GM13976 (cell line): ENCODE data around the gene ATXN1.

ENCODE experiments used
- DNase-seq: peaks from one replicate; pipeline ENCODE4 v3.0.0; 2012; ENCODE audit warnings: low spot score
- in situ Hi-C: fragments of 300-500 bp; cut with MboI; formaldehyde crosslinking; loops from one replicate; pipeline ENCODE4 v1.12.0; 2022; ENCODE audit warnings: low sequenced_read_pairs, mixed read lengths, inconsistent platforms; ENCODE audit not compliant: unreplicated experiment
- TF ChIP-seq, protein P1 (sequence below): IDR thresholded peaks from 2 replicates; pipeline ENCODE4 v1.5.1; 2012; ENCODE audit warnings: borderline replicate concordance, mild to moderate bottlenecking; ENCODE audit not compliant: insufficient read depth; ENCODE audit errors: extremely low read depth, missing control alignments, control extremely low read depth

Gene ATXN1

GRCh38 chr6:16285467-16286150, 475.7 kb downstream of the ATXN1 start:
- DNase-seq: no peak

DNA sequence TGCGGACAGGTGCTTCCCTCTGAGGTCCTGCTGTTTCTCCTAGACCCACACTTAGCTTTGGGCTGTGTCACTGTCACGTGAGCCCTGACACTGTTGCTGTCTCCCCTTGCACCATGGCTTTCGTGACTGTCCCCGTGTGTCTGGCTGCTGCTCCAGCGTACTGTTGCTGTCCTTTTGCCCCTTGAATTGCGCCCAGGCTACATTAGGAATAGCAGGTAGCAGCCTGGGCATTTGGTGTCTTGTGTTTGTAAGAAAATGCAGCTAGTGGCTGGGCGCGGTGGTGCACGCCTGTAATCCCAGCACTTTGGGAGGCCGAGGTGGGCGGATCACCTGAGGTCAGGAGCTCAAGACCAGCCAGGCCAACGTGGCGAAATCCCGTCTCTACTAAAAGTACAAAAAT, 476.8 kb downstream of the ATXN1 start:
- in situ Hi-C loops: no loop called here
- TF ChIP-seq, protein P1, sequence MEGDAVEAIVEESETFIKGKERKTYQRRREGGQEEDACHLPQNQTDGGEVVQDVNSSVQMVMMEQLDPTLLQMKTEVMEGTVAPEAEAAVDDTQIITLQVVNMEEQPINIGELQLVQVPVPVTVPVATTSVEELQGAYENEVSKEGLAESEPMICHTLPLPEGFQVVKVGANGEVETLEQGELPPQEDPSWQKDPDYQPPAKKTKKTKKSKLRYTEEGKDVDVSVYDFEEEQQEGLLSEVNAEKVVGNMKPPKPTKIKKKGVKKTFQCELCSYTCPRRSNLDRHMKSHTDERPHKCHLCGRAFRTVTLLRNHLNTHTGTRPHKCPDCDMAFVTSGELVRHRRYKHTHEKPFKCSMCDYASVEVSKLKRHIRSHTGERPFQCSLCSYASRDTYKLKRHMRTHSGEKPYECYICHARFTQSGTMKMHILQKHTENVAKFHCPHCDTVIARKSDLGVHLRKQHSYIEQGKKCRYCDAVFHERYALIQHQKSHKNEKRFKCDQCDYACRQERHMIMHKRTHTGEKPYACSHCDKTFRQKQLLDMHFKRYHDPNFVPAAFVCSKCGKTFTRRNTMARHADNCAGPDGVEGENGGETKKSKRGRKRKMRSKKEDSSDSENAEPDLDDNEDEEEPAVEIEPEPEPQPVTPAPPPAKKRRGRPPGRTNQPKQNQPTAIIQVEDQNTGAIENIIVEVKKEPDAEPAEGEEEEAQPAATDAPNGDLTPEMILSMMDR: no peak
- DNase-seq: no peak

More at GRCh38 chr6:16285467-16286150, 475.7 kb downstream of the ATXN1 start:
- in situ Hi-C loops: no loop called here
- TF ChIP-seq, protein P1: no peak

DNA sequence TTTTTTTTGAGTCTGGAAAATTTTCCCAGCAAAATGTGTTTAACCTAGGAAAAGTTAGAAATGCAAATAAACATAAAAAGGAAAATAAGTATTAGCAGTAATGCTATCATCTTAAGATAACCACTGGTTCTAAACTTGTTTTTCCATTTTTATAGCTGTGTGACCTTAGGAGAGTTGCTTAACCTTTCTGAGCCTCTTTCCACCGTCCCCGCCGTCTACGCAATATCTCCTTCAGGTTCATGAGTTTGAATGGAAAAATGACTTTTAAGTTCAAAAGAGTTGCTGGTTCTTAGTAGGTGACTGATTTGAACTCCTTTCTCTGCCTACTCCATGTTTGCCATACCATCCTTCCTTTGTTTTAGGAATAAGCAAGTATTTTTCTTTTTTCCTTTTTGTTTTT, 478.9 kb downstream of the ATXN1 start:
- DNase-seq: no peak
- TF ChIP-seq, protein P1: no peak
- in situ Hi-C loops: no loop called here

GRCh38 chr6:16279243-16279642, 482.0 kb downstream of the ATXN1 start:
- in situ Hi-C loops: no loop called here
- TF ChIP-seq, protein P1: no peak
- DNase-seq: no peak

DNA sequence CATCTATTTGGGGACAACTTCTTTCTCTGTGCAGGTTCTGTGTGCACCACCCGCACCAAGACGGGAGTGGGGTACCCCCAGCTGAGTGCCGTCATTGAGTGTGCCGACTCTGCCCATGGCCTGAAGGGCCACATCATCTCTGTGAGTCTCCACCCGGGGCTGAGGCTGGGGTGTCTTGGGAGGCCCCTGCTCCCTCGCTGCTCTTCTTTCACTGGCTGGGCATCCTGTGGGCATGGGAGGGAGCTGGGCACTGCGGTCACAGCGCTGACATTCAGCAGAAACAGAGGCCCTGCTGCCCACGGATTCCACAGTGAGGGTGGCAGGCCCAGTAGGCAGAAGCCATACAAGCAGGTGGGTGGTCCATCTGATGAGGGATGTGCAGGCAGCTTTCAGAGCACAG, 482.5 kb downstream of the ATXN1 start:
- in situ Hi-C loops: no loop called here
- no peak for DNase-seq
- TF ChIP-seq, protein P1: no peak

- TF ChIP-seq, protein P1: no peak
- in situ Hi-C loops: no loop called here
- no peak for DNase-seq
Observed at GRCh38 chr6:16278048-16278724, 483.1 kb downstream of the ATXN1 start.
